ENCODE data around the gene ADAMTS2. TPM values are rescaled to one million over a fixed set of nuclear protein-coding genes. Genes with fewer than 3 reads are reported as not detected.
"Not testable (repeated sequence)": the region's sequence is repeated elsewhere in the genome, so short reads cannot be mapped to it uniquely, and the experiment has no call there.

Gene ADAMTS2
- total and polyA plus RNA-seq, 2 experiments from 2014 or later: 1.6 to 8.1 TPM

- H3K9me3 Mint-ChIP-seq; H3K36me3 ChIP-seq (ENCODE audit: insufficient read depth); H3K27me3 Mint-ChIP-seq (ENCODE audit: insufficient read depth, low read depth, poor library complexity); H4K20me1 ChIP-seq (replicated peaks; ENCODE audit: insufficient read depth); H3F3A ChIP-seq (replicated peaks; ENCODE audit: low read depth); H3K4me1 ChIP-seq (ENCODE audit: insufficient read depth); H3K27ac ChIP-seq (ENCODE audit: low read depth); H3K27ac Mint-ChIP-seq; H3K36me3 Mint-ChIP-seq (ENCODE audit: low read depth); H3K4me3 ChIP-seq; H3K79me2 ChIP-seq (replicated peaks; ENCODE audit: insufficient read depth); H3K27me3 ChIP-seq (ENCODE audit: insufficient read depth); H3K9me2 ChIP-seq (ENCODE audit: insufficient read depth); ATAC-seq; H3K4me3 Mint-ChIP-seq; H3K4me1 Mint-ChIP-seq; H3K4me2 ChIP-seq; DNase-seq (ENCODE audit: low spot score); H2AFZ ChIP-seq: not testable (repeated sequence)
Measured at GRCh38 chr5:179216381-179216780, 128.9 kb downstream of the ADAMTS2 start.

DNA sequence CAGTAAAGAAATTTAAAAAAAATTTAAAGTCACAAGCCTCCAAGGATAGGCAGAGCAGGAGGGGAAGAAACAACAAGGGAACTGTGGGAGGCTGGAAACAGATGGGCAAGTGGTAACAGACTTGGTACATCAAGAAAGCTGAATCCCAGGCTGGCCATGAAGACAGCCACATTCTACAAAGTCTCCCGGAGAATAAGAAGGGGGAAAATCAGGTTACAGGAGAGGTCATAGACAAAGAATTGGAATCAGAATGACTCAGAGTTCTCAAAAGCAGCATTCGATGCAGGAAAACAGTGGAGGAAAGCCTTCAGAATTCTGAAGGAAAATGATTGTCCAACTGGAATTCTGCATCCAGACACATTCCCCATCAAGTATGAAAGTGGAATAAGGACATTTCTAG lies 129.7 kb downstream of the ADAMTS2 start:
- H3K4me1 Mint-ChIP-seq: peaks cover 3% of the 10 kb centered on the region; the same call in 2 of the 3 replicates
- no peak for TF ChIP-seq STAT1 (IDR thresholded peaks at IDR 0.05; ENCODE audit: unreplicated experiment)
- no peak for TF ChIP-seq ZNF331 (CRISPR knock-in tag; IDR thresholded peaks at IDR 0.05; ENCODE audit: low read depth)
- TF ChIP-seq JUNB (IDR thresholded peaks at IDR 0.05; ENCODE audit: unreplicated experiment): no peak
- no peak for TF ChIP-seq CREB1 (CRISPR knock-in tag; IDR thresholded peaks at IDR 0.05; ENCODE audit: low read depth)
- no peak for TF ChIP-seq ETS1 (IDR thresholded peaks at IDR 0.05)
- TF ChIP-seq, protein P1, sequence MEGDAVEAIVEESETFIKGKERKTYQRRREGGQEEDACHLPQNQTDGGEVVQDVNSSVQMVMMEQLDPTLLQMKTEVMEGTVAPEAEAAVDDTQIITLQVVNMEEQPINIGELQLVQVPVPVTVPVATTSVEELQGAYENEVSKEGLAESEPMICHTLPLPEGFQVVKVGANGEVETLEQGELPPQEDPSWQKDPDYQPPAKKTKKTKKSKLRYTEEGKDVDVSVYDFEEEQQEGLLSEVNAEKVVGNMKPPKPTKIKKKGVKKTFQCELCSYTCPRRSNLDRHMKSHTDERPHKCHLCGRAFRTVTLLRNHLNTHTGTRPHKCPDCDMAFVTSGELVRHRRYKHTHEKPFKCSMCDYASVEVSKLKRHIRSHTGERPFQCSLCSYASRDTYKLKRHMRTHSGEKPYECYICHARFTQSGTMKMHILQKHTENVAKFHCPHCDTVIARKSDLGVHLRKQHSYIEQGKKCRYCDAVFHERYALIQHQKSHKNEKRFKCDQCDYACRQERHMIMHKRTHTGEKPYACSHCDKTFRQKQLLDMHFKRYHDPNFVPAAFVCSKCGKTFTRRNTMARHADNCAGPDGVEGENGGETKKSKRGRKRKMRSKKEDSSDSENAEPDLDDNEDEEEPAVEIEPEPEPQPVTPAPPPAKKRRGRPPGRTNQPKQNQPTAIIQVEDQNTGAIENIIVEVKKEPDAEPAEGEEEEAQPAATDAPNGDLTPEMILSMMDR (conservative IDR thresholded peaks at IDR 0.05; ENCODE audit: low read depth in 2 of 2): no peak
- TF ChIP-seq, protein P2, sequence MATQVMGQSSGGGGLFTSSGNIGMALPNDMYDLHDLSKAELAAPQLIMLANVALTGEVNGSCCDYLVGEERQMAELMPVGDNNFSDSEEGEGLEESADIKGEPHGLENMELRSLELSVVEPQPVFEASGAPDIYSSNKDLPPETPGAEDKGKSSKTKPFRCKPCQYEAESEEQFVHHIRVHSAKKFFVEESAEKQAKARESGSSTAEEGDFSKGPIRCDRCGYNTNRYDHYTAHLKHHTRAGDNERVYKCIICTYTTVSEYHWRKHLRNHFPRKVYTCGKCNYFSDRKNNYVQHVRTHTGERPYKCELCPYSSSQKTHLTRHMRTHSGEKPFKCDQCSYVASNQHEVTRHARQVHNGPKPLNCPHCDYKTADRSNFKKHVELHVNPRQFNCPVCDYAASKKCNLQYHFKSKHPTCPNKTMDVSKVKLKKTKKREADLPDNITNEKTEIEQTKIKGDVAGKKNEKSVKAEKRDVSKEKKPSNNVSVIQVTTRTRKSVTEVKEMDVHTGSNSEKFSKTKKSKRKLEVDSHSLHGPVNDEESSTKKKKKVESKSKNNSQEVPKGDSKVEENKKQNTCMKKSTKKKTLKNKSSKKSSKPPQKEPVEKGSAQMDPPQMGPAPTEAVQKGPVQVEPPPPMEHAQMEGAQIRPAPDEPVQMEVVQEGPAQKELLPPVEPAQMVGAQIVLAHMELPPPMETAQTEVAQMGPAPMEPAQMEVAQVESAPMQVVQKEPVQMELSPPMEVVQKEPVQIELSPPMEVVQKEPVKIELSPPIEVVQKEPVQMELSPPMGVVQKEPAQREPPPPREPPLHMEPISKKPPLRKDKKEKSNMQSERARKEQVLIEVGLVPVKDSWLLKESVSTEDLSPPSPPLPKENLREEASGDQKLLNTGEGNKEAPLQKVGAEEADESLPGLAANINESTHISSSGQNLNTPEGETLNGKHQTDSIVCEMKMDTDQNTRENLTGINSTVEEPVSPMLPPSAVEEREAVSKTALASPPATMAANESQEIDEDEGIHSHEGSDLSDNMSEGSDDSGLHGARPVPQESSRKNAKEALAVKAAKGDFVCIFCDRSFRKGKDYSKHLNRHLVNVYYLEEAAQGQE (IDR thresholded peaks at IDR 0.05; ENCODE audit: unreplicated experiment): no peak
- no peak for TF ChIP-seq ZNF114 (CRISPR knock-in tag; IDR thresholded peaks at IDR 0.05)
- no peak for TF ChIP-seq EZH2phosphoT487 (IDR thresholded peaks at IDR 0.05; ENCODE audit: unreplicated experiment)
- TF ChIP-seq, protein P3, sequence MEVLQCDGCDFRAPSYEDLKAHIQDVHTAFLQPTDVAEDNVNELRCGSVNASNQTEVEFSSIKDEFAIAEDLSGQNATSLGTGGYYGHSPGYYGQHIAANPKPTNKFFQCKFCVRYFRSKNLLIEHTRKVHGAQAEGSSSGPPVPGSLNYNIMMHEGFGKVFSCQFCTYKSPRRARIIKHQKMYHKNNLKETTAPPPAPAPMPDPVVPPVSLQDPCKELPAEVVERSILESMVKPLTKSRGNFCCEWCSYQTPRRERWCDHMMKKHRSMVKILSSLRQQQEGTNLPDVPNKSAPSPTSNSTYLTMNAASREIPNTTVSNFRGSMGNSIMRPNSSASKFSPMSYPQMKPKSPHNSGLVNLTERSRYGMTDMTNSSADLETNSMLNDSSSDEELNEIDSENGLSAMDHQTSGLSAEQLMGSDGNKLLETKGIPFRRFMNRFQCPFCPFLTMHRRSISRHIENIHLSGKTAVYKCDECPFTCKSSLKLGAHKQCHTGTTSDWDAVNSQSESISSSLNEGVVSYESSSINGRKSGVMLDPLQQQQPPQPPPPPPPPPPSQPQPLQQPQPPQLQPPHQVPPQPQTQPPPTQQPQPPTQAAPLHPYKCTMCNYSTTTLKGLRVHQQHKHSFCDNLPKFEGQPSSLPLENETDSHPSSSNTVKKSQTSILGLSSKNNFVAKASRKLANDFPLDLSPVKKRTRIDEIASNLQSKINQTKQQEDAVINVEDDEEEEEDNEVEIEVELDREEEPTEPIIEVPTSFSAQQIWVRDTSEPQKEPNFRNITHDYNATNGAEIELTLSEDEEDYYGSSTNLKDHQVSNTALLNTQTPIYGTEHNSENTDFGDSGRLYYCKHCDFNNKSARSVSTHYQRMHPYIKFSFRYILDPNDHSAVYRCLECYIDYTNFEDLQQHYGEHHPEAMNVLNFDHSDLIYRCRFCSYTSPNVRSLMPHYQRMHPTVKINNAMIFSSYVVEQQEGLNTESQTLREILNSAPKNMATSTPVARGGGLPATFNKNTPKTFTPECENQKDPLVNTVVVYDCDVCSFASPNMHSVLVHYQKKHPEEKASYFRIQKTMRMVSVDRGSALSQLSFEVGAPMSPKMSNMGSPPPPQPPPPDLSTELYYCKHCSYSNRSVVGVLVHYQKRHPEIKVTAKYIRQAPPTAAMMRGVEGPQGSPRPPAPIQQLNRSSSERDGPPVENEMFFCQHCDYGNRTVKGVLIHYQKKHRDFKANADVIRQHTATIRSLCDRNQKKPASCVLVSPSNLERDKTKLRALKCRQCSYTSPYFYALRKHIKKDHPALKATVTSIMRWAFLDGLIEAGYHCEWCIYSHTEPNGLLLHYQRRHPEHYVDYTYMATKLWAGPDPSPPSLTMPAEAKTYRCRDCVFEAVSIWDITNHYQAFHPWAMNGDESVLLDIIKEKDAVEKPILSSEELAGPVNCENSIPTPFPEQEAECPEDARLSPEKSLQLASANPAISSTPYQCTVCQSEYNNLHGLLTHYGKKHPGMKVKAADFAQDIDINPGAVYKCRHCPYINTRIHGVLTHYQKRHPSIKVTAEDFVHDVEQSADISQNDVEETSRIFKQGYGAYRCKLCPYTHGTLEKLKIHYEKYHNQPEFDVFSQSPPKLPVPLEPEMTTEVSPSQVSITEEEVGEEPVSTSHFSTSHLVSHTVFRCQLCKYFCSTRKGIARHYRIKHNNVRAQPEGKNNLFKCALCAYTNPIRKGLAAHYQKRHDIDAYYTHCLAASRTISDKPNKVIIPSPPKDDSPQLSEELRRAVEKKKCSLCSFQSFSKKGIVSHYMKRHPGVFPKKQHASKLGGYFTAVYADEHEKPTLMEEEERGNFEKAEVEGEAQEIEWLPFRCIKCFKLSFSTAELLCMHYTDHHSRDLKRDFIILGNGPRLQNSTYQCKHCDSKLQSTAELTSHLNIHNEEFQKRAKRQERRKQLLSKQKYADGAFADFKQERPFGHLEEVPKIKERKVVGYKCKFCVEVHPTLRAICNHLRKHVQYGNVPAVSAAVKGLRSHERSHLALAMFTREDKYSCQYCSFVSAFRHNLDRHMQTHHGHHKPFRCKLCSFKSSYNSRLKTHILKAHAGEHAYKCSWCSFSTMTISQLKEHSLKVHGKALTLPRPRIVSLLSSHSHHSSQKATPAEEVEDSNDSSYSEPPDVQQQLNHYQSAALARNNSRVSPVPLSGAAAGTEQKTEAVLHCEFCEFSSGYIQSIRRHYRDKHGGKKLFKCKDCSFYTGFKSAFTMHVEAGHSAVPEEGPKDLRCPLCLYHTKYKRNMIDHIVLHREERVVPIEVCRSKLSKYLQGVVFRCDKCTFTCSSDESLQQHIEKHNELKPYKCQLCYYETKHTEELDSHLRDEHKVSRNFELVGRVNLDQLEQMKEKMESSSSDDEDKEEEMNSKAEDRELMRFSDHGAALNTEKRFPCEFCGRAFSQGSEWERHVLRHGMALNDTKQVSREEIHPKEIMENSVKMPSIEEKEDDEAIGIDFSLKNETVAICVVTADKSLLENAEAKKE (CRISPR knock-in tag; IDR thresholded peaks at IDR 0.05): no peak
- Histone ChIP-seq H3K36me3 (ENCODE audit: insufficient read depth) (no peaks in the 10 kb centered on the region), H3K27me3 (ENCODE audit: insufficient read depth) (no peaks in the 10 kb centered on the region), H3K4me3 (no peak overlapping the region), H3F3A (replicated peaks; ENCODE audit: low read depth) (no peaks in the 10 kb centered on the region), H3K9me2 (ENCODE audit: insufficient read depth) (no peaks in the 10 kb centered on the region), H3K79me2 (replicated peaks; ENCODE audit: insufficient read depth) (no peaks in the 10 kb centered on the region), H3K4me2 (no peak overlapping the region), H3K4me1 (ENCODE audit: insufficient read depth) (no peaks in the 10 kb centered on the region), H2AFZ (no peak overlapping the region), H4K20me1 (replicated peaks; ENCODE audit: insufficient read depth) (no peaks in the 10 kb centered on the region), H3K27ac (ENCODE audit: low read depth) (no peak overlapping the region)
- no peaks in the 10 kb centered on the region; the same call in 2 of the 3 replicates for H3K9me3 Mint-ChIP-seq
- H3K27ac Mint-ChIP-seq: no peak overlapping the region
- no peaks in the 10 kb centered on the region; the same call in 2 of the 3 replicates for H3K36me3 Mint-ChIP-seq (ENCODE audit: low read depth)
- ATAC-seq (no peak), DNase-seq (ENCODE audit: low spot score) (no peak)
- no peak overlapping the region for H3K4me3 Mint-ChIP-seq
- H3K27me3 Mint-ChIP-seq (ENCODE audit: insufficient read depth, low read depth, poor library complexity): peaks cover 4% of the 10 kb centered on the region

Data from GM23338 (cell line).